DOHH2 (cell line): Measurements from ENCODE around the gene PLXNA1.

ENCODE experiments used
- H3F3A ChIP-seq: fragments of 200-600 bp; sonication (generic), shearing (Covaris generic); 2 replicates; pipeline ENCODE4 v1.6.0; 2016; ENCODE audit warnings: antibody characterized with exemption, mild to moderate bottlenecking; ENCODE audit not compliant: control insufficient read depth, insufficient read depth
- H3K27ac ChIP-seq: fragments of 200-600 bp; sonication (generic); 2 replicates; pipeline ENCODE4 v1.5.1; 2014; ENCODE audit warnings: low read depth, mild to moderate bottlenecking, low read length, moderate library complexity
- H3K27me3 ChIP-seq: fragments of 200-600 bp; sonication (generic); 2 replicates; pipeline ENCODE4 v1.6.1; 2014; ENCODE audit warnings: mild to moderate bottlenecking, low read length, mixed read lengths; ENCODE audit not compliant: control insufficient read depth
- H3K36me3 ChIP-seq: fragments of 200-600 bp; sonication (generic); 2 replicates; pipeline ENCODE4 v1.6.1; 2014; ENCODE audit warnings: mild to moderate bottlenecking, low read length, moderate library complexity, mixed read lengths; ENCODE audit not compliant: control insufficient read depth
- H3K4me1 ChIP-seq: fragments of 200-600 bp; sonication (generic); 2 replicates; pipeline ENCODE4 v1.6.1; 2014; ENCODE audit warnings: mild to moderate bottlenecking, low read length, mixed read lengths; ENCODE audit not compliant: control insufficient read depth
- H3K4me2 ChIP-seq: fragments of 200-600 bp; sonication (generic); 2 replicates; pipeline ENCODE4 v1.6.0; 2014; ENCODE audit warnings: mild to moderate bottlenecking, low read length, moderate library complexity
- H3K4me3 ChIP-seq: fragments of 200-600 bp; sonication (generic); 2 replicates; pipeline ENCODE4 v1.5.1; 2014; ENCODE audit warnings: mild to moderate bottlenecking, low read length, mixed read lengths
- H3K79me2 ChIP-seq: fragments of 200-600 bp; sonication (generic); 2 replicates; pipeline ENCODE4 v1.6.1; 2014; ENCODE audit warnings: mild to moderate bottlenecking, low read length, mixed read lengths; ENCODE audit not compliant: control insufficient read depth
- H3K9me2 ChIP-seq: fragments of 200-600 bp; sonication (generic); replicated peaks from 2 replicates; pipeline ENCODE4 v1.6.1; 2014; ENCODE audit warnings: mild to moderate bottlenecking, low read length, mixed read lengths; ENCODE audit not compliant: control insufficient read depth
- H3K9me3 ChIP-seq: fragments of 200-600 bp; sonication (generic); 2 replicates; pipeline ENCODE4 v1.6.1; 2014; ENCODE audit warnings: antibody characterized with exemption, low read length, mixed read lengths; ENCODE audit not compliant: control insufficient read depth, insufficient read depth
- H4K20me1 ChIP-seq: fragments of 200-600 bp; sonication (generic); 2 replicates; pipeline ENCODE4 v1.6.0; 2014; ENCODE audit warnings: low read depth, mild to moderate bottlenecking, antibody characterized with exemption, low read length, moderate library complexity; ENCODE audit not compliant: control insufficient read depth, insufficient read depth
- EZH2phosphoT487 ChIP-seq: fragments of 200-600 bp; sonication (generic); IDR thresholded peaks from 2 replicates; pipeline ENCODE4 v1.6.1; 2017; ENCODE audit warnings: borderline replicate concordance, mild to moderate bottlenecking, antibody characterized with exemption, low read length, moderate library complexity, mixed read lengths
- TF ChIP-seq, protein P1 (sequence below): fragments of 200-600 bp; sonication (generic); IDR thresholded peaks from one replicate; pipeline ENCODE4 v1.5.1; 2014; ENCODE audit warnings: antibody characterized with exemption, mild to moderate bottlenecking, low read depth, low read length; ENCODE audit not compliant: poor library complexity, severe bottlenecking

PLXNA1 gene

GRCh38 chr3:127029658-127030507 lies 47.0 kb downstream of the PLXNA1 start:
- no peaks in the 10 kb centered on the region for H3K4me1 ChIP-seq
- no peaks in the 10 kb centered on the region for H3K9me2 ChIP-seq
- no peaks in the 10 kb centered on the region for H3K9me3 ChIP-seq
- H3F3A ChIP-seq: no peaks in the 10 kb centered on the region
- no peak overlapping the region for H3K4me3 ChIP-seq
- H3K4me2 ChIP-seq: no peak overlapping the region
- no peaks in the 10 kb centered on the region for H3K27me3 ChIP-seq
- TF ChIP-seq, protein P1, sequence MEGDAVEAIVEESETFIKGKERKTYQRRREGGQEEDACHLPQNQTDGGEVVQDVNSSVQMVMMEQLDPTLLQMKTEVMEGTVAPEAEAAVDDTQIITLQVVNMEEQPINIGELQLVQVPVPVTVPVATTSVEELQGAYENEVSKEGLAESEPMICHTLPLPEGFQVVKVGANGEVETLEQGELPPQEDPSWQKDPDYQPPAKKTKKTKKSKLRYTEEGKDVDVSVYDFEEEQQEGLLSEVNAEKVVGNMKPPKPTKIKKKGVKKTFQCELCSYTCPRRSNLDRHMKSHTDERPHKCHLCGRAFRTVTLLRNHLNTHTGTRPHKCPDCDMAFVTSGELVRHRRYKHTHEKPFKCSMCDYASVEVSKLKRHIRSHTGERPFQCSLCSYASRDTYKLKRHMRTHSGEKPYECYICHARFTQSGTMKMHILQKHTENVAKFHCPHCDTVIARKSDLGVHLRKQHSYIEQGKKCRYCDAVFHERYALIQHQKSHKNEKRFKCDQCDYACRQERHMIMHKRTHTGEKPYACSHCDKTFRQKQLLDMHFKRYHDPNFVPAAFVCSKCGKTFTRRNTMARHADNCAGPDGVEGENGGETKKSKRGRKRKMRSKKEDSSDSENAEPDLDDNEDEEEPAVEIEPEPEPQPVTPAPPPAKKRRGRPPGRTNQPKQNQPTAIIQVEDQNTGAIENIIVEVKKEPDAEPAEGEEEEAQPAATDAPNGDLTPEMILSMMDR: no peak
- TF ChIP-seq EZH2phosphoT487: no peak
- H3K27ac ChIP-seq: no peak overlapping the region
- no peaks in the 10 kb centered on the region for H3K36me3 ChIP-seq
- H3K79me2 ChIP-seq: no peaks in the 10 kb centered on the region
- no peaks in the 10 kb centered on the region for H4K20me1 ChIP-seq

DNA sequence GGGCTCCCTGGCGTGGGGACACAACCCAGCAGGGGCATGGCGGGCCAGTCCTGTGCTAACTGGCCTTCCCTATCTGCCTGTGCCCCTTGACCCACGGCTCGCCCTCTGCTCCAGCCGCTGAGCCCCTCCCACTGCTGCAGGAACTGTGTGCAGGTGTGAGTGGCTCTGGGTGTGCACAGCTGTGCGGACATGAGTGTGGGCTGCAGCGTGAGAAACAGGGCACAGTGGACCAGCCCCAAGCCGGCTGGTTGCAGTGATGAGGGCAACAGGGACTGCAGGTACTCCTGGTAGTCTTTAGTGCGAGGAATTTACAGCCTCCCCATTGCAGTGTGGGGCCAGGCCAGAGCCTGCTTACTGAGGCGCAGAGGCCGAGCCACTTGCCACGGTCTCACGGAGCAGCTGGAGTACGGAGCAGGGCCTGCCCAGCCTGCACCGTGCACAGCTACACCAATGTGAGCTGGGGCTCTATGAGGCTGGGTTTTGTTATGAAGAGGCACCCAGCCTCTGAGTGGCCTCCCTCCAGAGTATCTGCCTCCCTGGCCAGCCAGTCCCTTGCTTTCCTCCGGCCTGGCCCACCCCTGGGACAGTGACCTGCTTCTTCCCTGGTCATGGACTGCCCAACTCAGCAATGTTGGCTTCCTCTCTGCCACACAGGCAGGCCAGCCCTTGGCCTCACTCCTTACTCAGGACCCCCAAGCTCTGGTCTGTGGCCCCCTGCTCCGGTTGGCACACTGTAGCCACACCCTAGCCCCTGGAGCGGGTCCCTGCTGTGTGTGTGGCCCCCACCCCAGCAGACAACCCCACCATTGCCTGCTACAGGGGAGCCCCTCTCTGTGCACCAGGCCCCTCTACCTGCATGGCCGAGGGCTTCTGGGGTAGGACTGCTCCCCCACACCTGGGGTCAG lies 47.8 kb downstream of the PLXNA1 start:
- no peaks in the 10 kb centered on the region for H3F3A ChIP-seq
- H3K79me2 ChIP-seq: no peaks in the 10 kb centered on the region
- no peaks in the 10 kb centered on the region for H3K36me3 ChIP-seq
- TF ChIP-seq EZH2phosphoT487: no peak
- TF ChIP-seq, protein P1: no peak
- no peak overlapping the region for H3K27ac ChIP-seq
- H3K27me3 ChIP-seq: no peaks in the 10 kb centered on the region
- H3K9me2 ChIP-seq: no peaks in the 10 kb centered on the region
- no peak overlapping the region for H3K4me3 ChIP-seq
- no peaks in the 10 kb centered on the region for H4K20me1 ChIP-seq
- no peaks in the 10 kb centered on the region for H3K9me3 ChIP-seq
- H3K4me2 ChIP-seq: no peak overlapping the region
- no peaks in the 10 kb centered on the region for H3K4me1 ChIP-seq

GRCh38 chr3:127031413-127031810 lies 48.5 kb downstream of the PLXNA1 start:
- Histone ChIP-seq H3K4me1 (no peaks in the 10 kb centered on the region), H3K4me3 (no peak overlapping the region), H3K9me2 (no peaks in the 10 kb centered on the region), H3K36me3 (no peaks in the 10 kb centered on the region), H3K9me3 (no peaks in the 10 kb centered on the region), H3K79me2 (no peaks in the 10 kb centered on the region), H4K20me1 (no peaks in the 10 kb centered on the region), H3K27me3 (no peaks in the 10 kb centered on the region), H3F3A (no peaks in the 10 kb centered on the region), H3K4me2 (no peak overlapping the region), H3K27ac (no peak overlapping the region)
- TF ChIP-seq, protein P1: no peak
- no peak for TF ChIP-seq EZH2phosphoT487
